ENCODE measurements around the gene VAMP4. TPM values are rescaled to one million over a fixed set of nuclear protein-coding genes. Genes with fewer than 3 reads are reported as not detected.

Gene VAMP4
- total RNA-seq, 1 donor from 2014 or later, result 10.4 TPM

DNA sequence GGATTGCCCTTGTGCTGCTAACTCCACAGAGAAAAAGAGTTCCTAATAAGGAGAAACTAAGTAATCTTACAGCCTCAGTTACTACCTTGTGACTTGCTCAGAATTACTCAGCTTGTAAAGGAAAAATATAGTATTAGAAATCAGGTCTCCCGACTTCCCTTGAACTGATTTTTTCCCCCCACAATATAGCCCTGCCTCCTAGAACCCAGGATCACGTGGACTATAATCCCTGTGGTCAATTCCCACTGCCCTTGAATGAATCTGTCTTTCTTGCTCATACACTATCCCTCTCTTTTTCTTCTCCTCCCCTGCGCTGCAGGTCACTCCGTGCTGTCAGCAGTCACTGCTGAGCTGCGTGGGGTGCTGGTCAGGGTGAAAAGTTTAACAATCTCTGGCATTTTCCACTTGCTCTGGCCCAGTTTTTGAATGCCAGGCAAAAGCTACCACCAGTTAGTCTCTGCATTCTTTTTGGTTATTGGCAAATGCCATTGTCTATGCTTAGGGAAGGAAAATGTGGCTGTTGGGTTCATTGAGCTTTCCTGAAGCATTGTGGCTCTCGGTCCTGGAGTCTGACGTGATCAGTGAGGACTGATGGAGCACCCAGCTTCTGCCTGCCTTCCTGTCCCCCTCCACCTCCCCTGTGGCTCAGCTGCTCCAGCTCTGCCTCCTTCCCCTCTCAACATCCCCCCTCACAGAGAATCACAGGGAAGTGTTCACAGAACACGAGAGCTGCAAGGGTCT is 87.5 kb downstream of the VAMP4 start:
- DNase-seq (ENCODE audit: low spot score), result no peak
- H3K36me3 Mint-ChIP-seq (ENCODE audit: low read depth), result no peaks in the 10 kb centered on the region
- no peak overlapping the region for H3K4me3 Mint-ChIP-seq
- no peaks in the 10 kb centered on the region for H3K9me3 Mint-ChIP-seq
- H3K4me1 Mint-ChIP-seq (ENCODE audit: low read depth), result peaks cover 13% of the 10 kb centered on the region
- intact Hi-C loops (cut with micrococcal nuclease), result loop anchor here (2.0 kb wide), 1 partner anchor 330 kb away; no protein-coding TSS in a partner anchor
- no peak overlapping the region for H3K27ac Mint-ChIP-seq
- peaks cover 25% of the 10 kb centered on the region for H3K27me3 Mint-ChIP-seq (ENCODE audit: insufficient read depth)

DNA sequence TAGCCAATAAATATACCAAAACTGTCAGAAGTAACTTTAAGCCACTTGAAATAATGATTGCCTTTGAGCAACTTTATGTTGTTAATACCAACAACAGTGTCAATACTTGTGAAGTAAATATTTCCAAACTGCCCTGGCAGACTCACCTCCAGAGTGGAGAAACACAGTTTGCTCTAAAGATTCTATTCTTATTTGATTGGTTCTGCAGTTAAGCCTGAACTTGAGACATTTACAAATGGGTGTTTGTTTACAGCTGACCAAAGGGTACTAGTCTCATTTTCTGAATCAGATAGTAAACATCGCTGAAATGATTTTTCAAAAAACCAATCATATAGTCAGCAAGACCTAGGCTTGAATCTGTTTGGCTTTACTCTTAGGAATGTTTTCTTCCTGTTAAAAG is 88.1 kb downstream of the VAMP4 start:
- Mint-ChIP-seq H3K36me3 (ENCODE audit: low read depth) (no peaks in the 10 kb centered on the region), H3K4me3 (no peak overlapping the region), H3K27ac (no peak overlapping the region), H3K4me1 (ENCODE audit: low read depth) (peaks cover 13% of the 10 kb centered on the region), H3K9me3 (no peaks in the 10 kb centered on the region), H3K27me3 (ENCODE audit: insufficient read depth) (peaks cover 25% of the 10 kb centered on the region)
- intact Hi-C loops (cut with micrococcal nuclease), result loop anchor here (2.0 kb wide), 1 partner anchor 331 kb away; no protein-coding TSS in a partner anchor
- no peak for DNase-seq (ENCODE audit: low spot score)

DNA sequence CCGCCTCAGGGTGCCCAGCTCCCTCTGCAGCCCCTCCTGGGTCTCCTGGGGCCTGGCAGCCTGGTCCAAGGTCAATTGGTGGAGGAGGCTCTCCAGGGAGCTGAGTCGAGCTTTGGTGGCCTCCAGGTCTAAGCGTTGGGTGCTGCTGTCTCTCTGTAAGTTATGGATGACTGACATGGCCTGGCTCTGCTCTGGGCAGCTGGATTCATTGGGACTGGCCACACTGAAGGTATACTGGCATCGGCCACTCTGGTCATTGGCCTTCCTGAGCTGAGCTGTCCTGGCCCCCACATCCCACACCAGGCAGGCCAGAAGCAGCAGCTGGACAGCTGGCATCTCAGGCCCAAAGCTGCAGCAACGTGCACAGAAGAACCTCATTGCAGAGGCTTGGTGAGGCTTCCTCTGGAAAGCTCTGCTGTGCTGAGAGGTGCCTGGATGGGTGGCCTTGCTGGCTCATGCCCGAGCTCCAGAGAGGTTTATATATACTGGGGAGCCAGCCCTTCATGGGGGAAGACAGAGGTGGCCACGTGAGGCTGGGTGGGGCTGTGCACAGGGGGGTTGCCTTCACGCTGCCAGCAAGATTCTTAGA is 89.5 kb downstream of the VAMP4 start, which contains the start of gene MYOC:
TSS of gene MYOC (minus strand) at position 455 of the 589 bp plus-strand sequence. CDS start at position 378, 77 bp downstream.
- no peak within 1 kb of the TSS for H3K27ac Mint-ChIP-seq
- intact Hi-C loops (cut with micrococcal nuclease), result no loop called here
- no peak for DNase-seq (ENCODE audit: low spot score)
- no peaks in the 10 kb centered on the region for H3K36me3 Mint-ChIP-seq (ENCODE audit: low read depth)
- H3K9me3 Mint-ChIP-seq, result no peaks in the 10 kb centered on the region
- H3K4me3 Mint-ChIP-seq, result no peak within 1 kb of the TSS
- peaks cover 25% of the 10 kb centered on the region for H3K27me3 Mint-ChIP-seq (ENCODE audit: insufficient read depth)
- H3K4me1 Mint-ChIP-seq (ENCODE audit: low read depth), result peaks cover 13% of the 10 kb centered on the region

Other genes with a start within 250 kb of the VAMP4 start
- gene MYOCOS, start 119.8 kb downstream of the VAMP4 start, total RNA-seq, result 0.08 and 0.10 TPM in 2 replicates
- not detected in 2 replicates for gene MYOC, start 89.4 kb downstream of the VAMP4 start, total RNA-seq
- 55.6 and 56.5 TPM in 2 replicates for gene METTL13, start 39.6 kb upstream of the VAMP4 start, total RNA-seq
- 0.62 and 0.64 TPM in 2 replicates for gene DNM3, start 99.4 kb upstream of the VAMP4 start, total RNA-seq

All from activated T-helper 1 cell treated with anti-CD3 and anti-CD28 coated beads, Interleukin-12 subunit alpha, Interleukin-12 subunit beta, Interleukin-2, Interleukin-4 antibody, amounts not matched to agents 30 ng/mL and 10 ng/mL and 1 ng/mL, durations not matched to agents 14 hours and 24 hours and 36 hours (primary cell).